Liver (tissue), 9 donors: ENCODE data around the gene GALNT17. TPM values are rescaled to one million over a fixed set of nuclear protein-coding genes. Genes with fewer than 3 reads are reported as not detected.

Experiments used
- DNase-seq: peaks from one replicate; pipeline ENCODE4 v3.0.0-alpha.2; 2017; ENCODE audit warnings: low spot score
- H3K27ac ChIP-seq, 2 donors: one replicate each; pipeline ENCODE4 v1.7.0; 2013; ENCODE audit warnings: inconsistent platforms in 2 of 2, low read length in 2 of 2, control low read depth in 1 of 2, low read depth in 1 of 2, mild to moderate bottlenecking in 1 of 2
- H3K27me3 ChIP-seq, 4 donors: one replicate each; pipeline versions ENCODE4 v1.6.1 to v1.7.0; 2013; ENCODE audit warnings: low read length in 3 of 4, inconsistent platforms in 1 of 4, mild to moderate bottlenecking in 1 of 4, moderate library complexity in 1 of 4; ENCODE audit not compliant: control insufficient read depth in 4 of 4, insufficient read depth in 4 of 4
- H3K36me3 ChIP-seq, 4 donors: one replicate each; pipeline versions ENCODE4 v1.6.1 to v1.7.0; 2013; ENCODE audit warnings: low read length in 3 of 4, mild to moderate bottlenecking in 3 of 4, low read depth in 1 of 4, moderate library complexity in 1 of 4; ENCODE audit not compliant: control insufficient read depth in 4 of 4, insufficient read depth in 3 of 4
- H3K4me1 ChIP-seq, 4 donors: one replicate each; pipeline versions ENCODE4 v1.6.1 to v1.7.0; 2013; ENCODE audit warnings: low read length in 3 of 4, mild to moderate bottlenecking in 3 of 4, moderate library complexity in 1 of 4; ENCODE audit not compliant: control insufficient read depth in 4 of 4, insufficient read depth in 4 of 4
- H3K4me3 ChIP-seq, 3 donors: one replicate each; pipeline versions ENCODE4 v1.6.1 to v1.7.0; 2013; ENCODE audit warnings: low read length in 3 of 3, control low read depth in 1 of 3, low read depth in 1 of 3, mild to moderate bottlenecking in 1 of 3
- H3K9ac ChIP-seq, 2 donors: one replicate each; pipeline ENCODE4 v1.7.0; 2013; ENCODE audit warnings: low read length in 2 of 2, mild to moderate bottlenecking in 2 of 2, moderate library complexity in 2 of 2, control low read depth in 1 of 2, low read depth in 1 of 2
- H3K9me3 ChIP-seq, 4 donors: one replicate each; pipeline versions ENCODE4 v1.6.1 to v1.7.0; 2013; ENCODE audit warnings: low read length in 3 of 4; ENCODE audit not compliant: control insufficient read depth in 4 of 4
- ATF3 ChIP-seq: IDR thresholded peaks from 2 replicates; pipeline ENCODE4 v1.6.1; 2016; ENCODE audit warnings: antibody characterized with exemption
- CTCF ChIP-seq: fragments of 150-350 bp; IDR thresholded peaks from 2 replicates; pipeline ENCODE4 v1.5.1; 2017; ENCODE audit warnings: improper control_type of control experiment, low read depth, low read length; ENCODE audit not compliant: missing input control
- FOXA1 ChIP-seq: IDR thresholded peaks from 2 replicates; pipeline ENCODE4 v1.6.1; 2016; ENCODE audit warnings: antibody characterized with exemption
- FOXA2 ChIP-seq: IDR thresholded peaks from 2 replicates; pipeline ENCODE4 v1.6.1; 2016; ENCODE audit warnings: antibody characterized with exemption
- GABPA ChIP-seq, 2 donors: IDR thresholded peaks in 1 of 2; conservative IDR thresholded peaks in 1 of 2; 2 replicates each; pipeline ENCODE4 v1.6.1; 2016; ENCODE audit warnings: antibody characterized with exemption in 2 of 2, mild to moderate bottlenecking in 1 of 2, moderate library complexity in 1 of 2
- HNF4G ChIP-seq: IDR thresholded peaks from 2 replicates; pipeline ENCODE4 v1.6.1; 2016; ENCODE audit warnings: antibody characterized with exemption
- JUND ChIP-seq, 2 donors: IDR thresholded peaks; 2 replicates each; pipeline ENCODE4 v1.6.1; 2016; ENCODE audit warnings: antibody characterized with exemption in 2 of 2
- REST ChIP-seq: IDR thresholded peaks from 2 replicates; pipeline ENCODE4 v1.6.1; 2016; ENCODE audit warnings: antibody characterized with exemption, mild to moderate bottlenecking
- RXRA ChIP-seq, 2 donors: IDR thresholded peaks; 2 replicates each; pipeline ENCODE4 v1.6.1; 2017 to 2018; ENCODE audit warnings: antibody characterized with exemption in 2 of 2, mild to moderate bottlenecking in 1 of 2
- SP1 ChIP-seq: IDR thresholded peaks from 2 replicates; pipeline ENCODE4 v1.6.1; 2018; ENCODE audit warnings: antibody characterized with exemption, mild to moderate bottlenecking
- TAF1 ChIP-seq: conservative IDR thresholded peaks from 2 replicates; pipeline ENCODE4 v1.6.1; 2016; ENCODE audit warnings: antibody characterized with exemption, mild to moderate bottlenecking
- YY1 ChIP-seq: IDR thresholded peaks from 2 replicates; pipeline ENCODE4 v1.6.1; 2016; ENCODE audit warnings: antibody characterized with exemption, mild to moderate bottlenecking
- ZBTB33 ChIP-seq: IDR thresholded peaks from 2 replicates; pipeline ENCODE4 v1.6.1; 2016; ENCODE audit warnings: antibody characterized with exemption
- WGBS: extraction: QIAGEN DNeasy Blood & Tissue Kit; methylation state at CpG from one replicate; pipeline ENCODE4 v1.1.7; 2013; 5-methylcytosine and 5-hydroxymethylcytosine counted together
- polyA plus RNA-seq, 2 donors: library from polyadenylated mRNA; stranded (reverse) in 1 of 2; unstranded in 1 of 2; fragments of 200-250 nt in 1 of 2; fragments of >200 nt in 1 of 2; fragmentation: Nextera tagmentation in 1 of 2; extraction: Ambion mirVana in 1 of 2; gene quantifications; one replicate each; pipeline versions ENCODE4 v1.2.1 to v1.2.3, GENCODE V29; 2013 to 2015
- total RNA-seq, 2 donors: library from RNA; depleted of rRNA; stranded (reverse); fragments of >200 nt; gene quantifications; one replicate each; pipeline ENCODE4 v1.2.3, GENCODE V29; 2014
- donor health status: healthy.
- donor health status: healthy.
- donor health status: healthy.
- donor health status: healthy.
- donor health status: healthy.

The GALNT17 gene
- total and polyA plus RNA-seq, 4 donors = 0.10 to 0.42 (median 0.37) TPM; not detected in 1

- H3K4me1 ChIP-seq = no peaks in the 10 kb centered on the region
- no peak overlapping the region for H3K27ac ChIP-seq
- no peaks in the 10 kb centered on the region for H3K36me3 ChIP-seq
- H3K9ac ChIP-seq = no peak overlapping the region
- no peaks in the 10 kb centered on the region for H3K9me3 ChIP-seq
- TF ChIP-seq FOXA2 = no peak
- no peak for TF ChIP-seq FOXA1
- TF ChIP-seq REST = no peak
- H3K27me3 ChIP-seq = no peaks in the 10 kb centered on the region
- H3K4me3 ChIP-seq = no peak overlapping the region
- no peak for DNase-seq
- WGBS = 93% methylated on average over 2 of the region's 2 CpGs
These were observed 348.8 kb downstream of the GALNT17 start for GRCh38 chr7:71480791-71481190.

GRCh38 chr7:71482284-71482683, 350.3 kb downstream of the GALNT17 start:
- DNase-seq = no peak

More at GRCh38 chr7:71482284-71482683, 350.3 kb downstream of the GALNT17 start:
- no peak for TF ChIP-seq FOXA2
- TF ChIP-seq ATF3 = no peak
- no peak for TF ChIP-seq REST
- TF ChIP-seq FOXA1 = no peak
- no peak for TF ChIP-seq SP1
- TF ChIP-seq CTCF = no peak
- TF ChIP-seq GABPA (IDR thresholded peaks at IDR 0.05 in 1 of 2, conservative IDR thresholded peaks at IDR 0.05 in 1 of 2) = no peak
- no peak for TF ChIP-seq YY1
- no peak for TF ChIP-seq RXRA (IDR thresholded peaks at IDR 0.05)
- TF ChIP-seq ZBTB33 = no peak
- no peak for TF ChIP-seq JUND (IDR thresholded peaks at IDR 0.05)
- TF ChIP-seq TAF1 = no peak
- TF ChIP-seq HNF4G = no peak
- H3K9ac ChIP-seq = no peak overlapping the region
- H3K36me3 ChIP-seq = no peaks in the 10 kb centered on the region
- 90% methylated on average over 6 of the region's 6 CpGs for WGBS
- H3K27ac ChIP-seq = no peak overlapping the region
- no peaks in the 10 kb centered on the region for H3K4me1 ChIP-seq
- no peak overlapping the region for H3K4me3 ChIP-seq
- H3K27me3 ChIP-seq = no peaks in the 10 kb centered on the region
- no peaks in the 10 kb centered on the region for H3K9me3 ChIP-seq
